IPS-18a (cell line): Measurements from ENCODE around the gene TUT4.

Source experiments
- H3K27ac ChIP-seq: one replicate; pipeline ENCODE4 v1.5.1; 2013; ENCODE audit warnings: low read length
- H3K27me3 ChIP-seq: one replicate; pipeline ENCODE4 v1.6.1; 2013; ENCODE audit warnings: mild to moderate bottlenecking, low read length; ENCODE audit not compliant: control insufficient read depth, insufficient read depth
- H3K36me3 ChIP-seq: one replicate; pipeline ENCODE4 v1.6.1; 2013; ENCODE audit warnings: low read depth, low read length; ENCODE audit not compliant: control insufficient read depth
- H3K4me1 ChIP-seq: one replicate; pipeline ENCODE4 v1.6.1; 2013; ENCODE audit warnings: low read depth, low read length; ENCODE audit not compliant: control insufficient read depth
- H3K4me3 ChIP-seq: one replicate; pipeline ENCODE4 v1.5.1; 2013; ENCODE audit warnings: low read length
- H3K9ac ChIP-seq: one replicate; pipeline ENCODE4 v1.6.1; 2013; ENCODE audit warnings: mild to moderate bottlenecking, low read length, moderate library complexity
- H3K9me3 ChIP-seq: one replicate; pipeline ENCODE4 v1.6.1; 2013; ENCODE audit warnings: low read depth, low read length; ENCODE audit not compliant: control insufficient read depth

TUT4 gene

DNA sequence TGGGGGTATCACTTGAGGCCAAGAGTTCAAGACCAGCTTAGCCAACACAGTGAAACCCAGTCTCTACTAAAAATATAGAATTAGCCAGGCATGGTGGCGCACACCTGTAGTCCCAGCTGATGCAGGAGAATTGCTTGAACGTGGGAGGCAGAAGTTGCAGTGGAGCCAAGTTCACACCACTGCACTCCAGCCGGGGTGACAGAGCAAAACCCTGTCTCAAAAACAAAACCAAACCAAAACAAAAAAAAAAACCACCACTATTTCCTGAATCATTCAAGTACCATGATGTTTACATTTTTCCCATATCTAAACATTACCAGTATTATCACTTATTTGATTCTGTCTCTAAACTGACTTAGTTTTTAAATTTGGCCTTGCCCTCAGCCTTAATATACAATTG, 29.5 kb downstream of the TUT4 start:
- Histone ChIP-seq H3K36me3 (peaks cover 15% of the 10 kb centered on the region), H3K4me1 (no peaks in the 10 kb centered on the region), H3K27me3 (no peaks in the 10 kb centered on the region), H3K9ac (no peak overlapping the region), H3K4me3 (no peak overlapping the region), H3K9me3 (no peaks in the 10 kb centered on the region), H3K27ac (no peak overlapping the region)

DNA sequence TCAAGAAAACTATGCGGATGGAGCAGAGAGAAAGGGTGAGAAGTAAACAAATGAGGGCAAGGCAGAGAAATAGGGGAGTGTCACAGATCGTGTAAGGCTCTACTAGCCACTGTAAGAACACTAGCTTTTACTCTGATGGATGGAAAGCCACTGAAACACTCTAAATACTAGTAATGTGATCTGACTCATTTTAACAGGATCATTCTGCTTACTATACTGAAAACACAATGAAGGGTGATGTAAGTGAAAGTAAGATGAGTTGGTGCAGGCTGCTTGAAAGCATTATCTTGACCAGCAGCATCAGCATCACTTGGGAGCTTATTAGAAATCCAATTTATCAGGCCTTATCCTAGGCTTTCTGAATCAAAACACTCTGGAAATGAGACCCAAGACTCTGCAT, 32.7 kb downstream of the TUT4 start:
- Histone ChIP-seq H3K27me3 (no peaks in the 10 kb centered on the region), H3K4me3 (no peak overlapping the region), H3K9ac (no peak overlapping the region), H3K36me3 (peaks cover 9% of the 10 kb centered on the region), H3K4me1 (no peaks in the 10 kb centered on the region), H3K9me3 (no peaks in the 10 kb centered on the region), H3K27ac (no peak overlapping the region)

DNA sequence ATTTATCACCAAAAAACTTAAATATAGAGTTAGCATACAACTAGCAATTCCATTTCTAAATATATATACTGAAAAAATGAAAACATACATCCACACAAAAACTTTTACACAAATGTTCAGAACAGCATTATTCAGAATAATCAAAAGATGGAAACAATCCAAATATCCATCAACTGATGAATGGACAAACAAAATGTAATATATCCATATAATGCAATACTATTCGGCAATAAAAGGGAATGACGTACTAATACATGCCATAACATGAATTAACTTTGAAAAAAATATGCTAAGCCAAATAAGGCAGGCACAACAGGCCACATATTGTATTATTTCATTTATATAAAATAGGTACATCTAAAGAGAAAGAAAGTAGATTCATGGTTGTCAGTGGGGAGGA, 33.9 kb downstream of the TUT4 start:
- peaks cover 6% of the 10 kb centered on the region for H3K36me3 ChIP-seq
- no peaks in the 10 kb centered on the region for H3K27me3 ChIP-seq
- H3K9ac ChIP-seq, result no peak overlapping the region
- H3K4me1 ChIP-seq, result no peaks in the 10 kb centered on the region
- no peaks in the 10 kb centered on the region for H3K9me3 ChIP-seq
- no peak overlapping the region for H3K4me3 ChIP-seq
- no peak overlapping the region for H3K27ac ChIP-seq

DNA sequence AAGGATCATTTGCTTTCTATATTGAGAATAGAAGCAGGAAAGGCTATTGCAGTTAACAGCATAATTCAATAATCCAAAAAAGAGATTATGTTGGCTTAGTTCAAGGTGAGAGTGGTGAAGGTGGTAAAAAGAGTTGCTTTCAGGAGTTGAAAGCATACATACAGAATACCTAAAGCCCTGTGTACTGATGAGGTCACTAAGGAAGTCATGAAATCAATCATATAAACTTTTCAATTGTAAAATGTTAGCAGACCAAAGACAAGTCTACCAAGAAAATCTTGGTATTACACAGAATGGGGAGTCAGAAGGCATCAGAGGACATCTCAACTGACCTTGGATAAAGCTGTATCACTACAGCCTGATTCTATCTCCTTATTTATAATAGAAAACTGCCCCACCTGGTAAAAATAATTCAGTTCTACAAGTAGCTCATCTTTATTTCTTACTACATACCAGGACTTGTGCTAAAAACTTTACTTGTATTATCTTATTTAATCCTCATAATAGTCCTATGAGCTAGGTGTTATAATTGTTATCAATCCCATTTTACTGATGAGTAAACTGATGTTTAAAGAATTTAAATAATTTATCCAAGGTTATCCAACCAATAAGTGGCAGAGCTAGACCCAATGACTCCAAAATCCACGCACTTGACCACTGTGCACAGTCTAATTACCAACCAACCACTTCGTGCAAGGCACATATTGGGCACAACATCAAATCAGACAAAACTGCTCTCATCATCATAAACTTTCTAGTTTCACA, 40.9 kb downstream of the TUT4 start:
- peaks cover 9% of the 10 kb centered on the region for H3K36me3 ChIP-seq

DNA sequence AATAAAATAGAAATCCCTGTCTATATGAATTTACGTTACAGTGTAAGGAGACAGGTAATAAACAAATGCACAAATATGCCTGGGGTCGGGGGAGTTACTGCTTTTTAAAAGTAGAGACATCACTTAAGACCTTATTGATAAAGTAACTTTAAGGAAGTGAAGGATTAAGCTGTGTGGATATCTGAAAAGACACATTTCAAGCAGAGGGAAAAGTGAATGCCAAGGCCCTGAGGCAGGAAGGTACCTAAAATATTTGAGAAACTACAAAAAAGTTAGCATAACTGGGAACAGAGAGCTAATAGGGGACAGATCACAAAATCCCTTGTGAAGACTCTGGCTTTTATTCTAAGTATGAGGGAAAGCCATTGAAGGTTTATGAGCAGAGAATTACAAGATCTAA, 41.5 kb downstream of the TUT4 start:
- H3K9ac ChIP-seq, result no peak overlapping the region
- no peak overlapping the region for H3K27ac ChIP-seq
- H3K4me1 ChIP-seq, result no peaks in the 10 kb centered on the region
- H3K27me3 ChIP-seq, result no peaks in the 10 kb centered on the region
- H3K9me3 ChIP-seq, result no peaks in the 10 kb centered on the region
- peaks cover 9% of the 10 kb centered on the region for H3K36me3 ChIP-seq
- H3K4me3 ChIP-seq, result no peak overlapping the region

More for the DNA sequence above, 40.9 kb downstream of the TUT4 start:
- no peaks in the 10 kb centered on the region for H3K4me1 ChIP-seq
- H3K9me3 ChIP-seq, result no peaks in the 10 kb centered on the region
- H3K4me3 ChIP-seq, result no peak overlapping the region
- H3K9ac ChIP-seq, result no peak overlapping the region
- H3K27me3 ChIP-seq, result no peaks in the 10 kb centered on the region
- H3K27ac ChIP-seq, result no peak overlapping the region

DNA sequence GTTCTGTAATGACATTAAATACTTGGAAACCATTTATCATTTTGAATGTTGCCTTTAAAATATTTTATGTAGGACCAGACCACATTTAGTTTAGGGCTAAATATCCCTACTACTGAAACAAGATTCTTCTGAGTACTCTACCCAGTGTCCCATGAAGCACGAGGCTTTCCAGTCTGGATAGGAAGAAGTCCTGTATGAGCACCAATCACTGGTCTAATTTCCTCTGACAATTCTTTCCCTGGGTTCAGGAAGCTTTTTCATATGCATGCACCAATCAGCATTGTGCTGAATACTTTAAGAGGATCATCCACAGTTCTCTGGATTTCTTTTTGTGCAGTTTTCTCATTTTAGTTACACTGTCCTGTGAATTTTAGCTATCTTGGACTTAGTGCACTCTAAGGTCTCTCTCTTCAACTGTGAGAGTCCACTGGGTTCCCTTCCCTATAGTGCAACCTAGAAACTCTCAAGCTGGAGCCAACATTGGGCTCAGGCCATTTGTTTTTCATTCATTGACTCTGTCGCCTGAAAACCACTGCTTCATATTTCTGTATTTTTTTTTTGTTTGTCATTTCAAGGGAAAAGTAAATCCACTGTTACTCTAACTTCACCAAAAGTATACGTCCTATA, 45.9 kb downstream of the TUT4 start:
- Histone ChIP-seq H3K27ac (no peak overlapping the region), H3K9me3 (no peaks in the 10 kb centered on the region), H3K4me3 (no peak overlapping the region), H3K9ac (no peak overlapping the region), H3K4me1 (no peaks in the 10 kb centered on the region), H3K36me3 (peaks cover 6% of the 10 kb centered on the region), H3K27me3 (no peaks in the 10 kb centered on the region)

DNA sequence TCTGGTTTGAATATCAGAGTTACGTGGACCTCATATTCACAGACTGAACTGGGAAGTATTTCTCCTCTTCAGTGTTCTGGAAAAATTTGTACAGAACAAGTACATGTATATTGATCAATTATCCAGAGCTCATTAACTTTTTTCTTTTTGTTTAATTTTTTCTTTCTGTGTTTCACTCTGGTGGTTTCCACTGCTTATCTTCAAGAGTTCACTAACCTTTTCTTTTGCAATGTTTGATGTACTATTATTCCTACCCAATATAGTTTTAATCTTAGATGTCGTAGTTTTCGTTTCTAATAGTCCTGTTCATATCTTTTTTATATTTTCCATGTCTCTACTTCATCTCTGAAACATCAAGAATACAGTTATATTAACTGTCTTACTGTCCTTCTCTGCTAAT, 46.5 kb downstream of the TUT4 start:
- Histone ChIP-seq H3K36me3 (peaks cover 3% of the 10 kb centered on the region), H3K9ac (no peak overlapping the region), H3K9me3 (no peaks in the 10 kb centered on the region), H3K4me3 (no peak overlapping the region), H3K27ac (no peak overlapping the region), H3K27me3 (no peaks in the 10 kb centered on the region), H3K4me1 (no peaks in the 10 kb centered on the region)

DNA sequence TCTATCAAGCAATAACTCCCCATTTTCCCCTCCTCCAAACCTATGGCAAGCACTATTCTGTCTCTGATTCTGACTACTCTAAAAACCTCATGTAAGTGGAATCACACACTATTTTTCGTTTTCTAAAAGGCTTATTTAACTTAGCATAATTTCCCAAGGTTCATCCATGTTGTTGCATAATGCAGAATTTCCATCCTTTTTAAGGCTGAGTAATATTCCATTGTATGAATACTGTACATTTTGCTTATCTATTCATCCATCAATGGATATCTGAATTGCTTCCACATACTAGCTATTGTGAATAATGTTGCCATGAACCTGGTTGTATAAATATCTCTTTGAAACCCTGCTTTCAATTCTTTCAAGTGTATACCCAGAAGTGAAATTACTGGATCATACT, 48.2 kb downstream of the TUT4 start:
- Histone ChIP-seq H3K36me3 (peaks cover 2% of the 10 kb centered on the region), H3K4me3 (no peak overlapping the region), H3K4me1 (no peaks in the 10 kb centered on the region), H3K27ac (no peak overlapping the region), H3K27me3 (no peaks in the 10 kb centered on the region), H3K9me3 (no peaks in the 10 kb centered on the region), H3K9ac (no peak overlapping the region)

DNA sequence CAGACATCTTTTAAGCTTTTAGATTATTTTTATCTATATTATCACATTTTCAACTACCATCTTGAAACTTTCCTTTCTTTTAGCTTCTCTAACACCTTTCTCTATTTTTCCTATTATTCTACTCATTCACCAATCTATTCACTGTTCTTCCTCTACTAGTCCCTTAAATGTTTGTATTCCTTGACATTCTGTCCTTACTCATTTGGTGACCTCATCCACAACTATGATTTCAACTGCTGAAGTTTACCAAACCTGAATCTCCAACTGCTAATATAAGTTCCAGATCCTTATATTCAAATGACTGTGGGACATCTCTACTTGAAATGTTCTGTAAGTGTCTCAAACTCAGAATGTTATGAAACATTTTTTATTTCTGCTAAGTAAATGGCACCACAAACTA, 49.2 kb downstream of the TUT4 start:
- no peak overlapping the region for H3K4me3 ChIP-seq
- no peak overlapping the region for H3K27ac ChIP-seq
- no peak overlapping the region for H3K9ac ChIP-seq
- H3K9me3 ChIP-seq, result no peaks in the 10 kb centered on the region
- peaks cover 2% of the 10 kb centered on the region for H3K36me3 ChIP-seq
- H3K27me3 ChIP-seq, result no peaks in the 10 kb centered on the region
- H3K4me1 ChIP-seq, result no peaks in the 10 kb centered on the region

DNA sequence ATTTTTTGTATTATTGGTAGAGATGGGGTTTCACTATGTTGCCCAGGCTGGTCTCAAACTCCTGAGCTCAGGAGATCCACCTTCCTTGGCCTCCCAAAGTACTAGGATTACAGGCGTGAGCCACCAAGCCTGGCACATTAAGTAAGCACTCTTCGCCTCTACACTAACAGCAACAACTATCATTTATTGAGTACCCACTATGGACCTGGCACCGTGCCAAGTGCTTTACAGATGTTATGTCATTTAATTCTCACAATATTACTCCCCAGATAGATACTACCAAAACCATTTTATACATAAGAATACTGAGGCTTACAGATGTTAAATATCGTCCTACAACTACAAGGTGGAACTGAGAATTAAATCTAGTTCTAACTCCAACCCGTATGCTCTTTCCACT, 50.1 kb downstream of the TUT4 start:
- no peak overlapping the region for H3K27ac ChIP-seq
- peaks cover 2% of the 10 kb centered on the region for H3K36me3 ChIP-seq
- H3K9ac ChIP-seq, result no peak overlapping the region
- no peaks in the 10 kb centered on the region for H3K4me1 ChIP-seq
- H3K4me3 ChIP-seq, result no peak overlapping the region
- no peaks in the 10 kb centered on the region for H3K9me3 ChIP-seq
- no peaks in the 10 kb centered on the region for H3K27me3 ChIP-seq

DNA sequence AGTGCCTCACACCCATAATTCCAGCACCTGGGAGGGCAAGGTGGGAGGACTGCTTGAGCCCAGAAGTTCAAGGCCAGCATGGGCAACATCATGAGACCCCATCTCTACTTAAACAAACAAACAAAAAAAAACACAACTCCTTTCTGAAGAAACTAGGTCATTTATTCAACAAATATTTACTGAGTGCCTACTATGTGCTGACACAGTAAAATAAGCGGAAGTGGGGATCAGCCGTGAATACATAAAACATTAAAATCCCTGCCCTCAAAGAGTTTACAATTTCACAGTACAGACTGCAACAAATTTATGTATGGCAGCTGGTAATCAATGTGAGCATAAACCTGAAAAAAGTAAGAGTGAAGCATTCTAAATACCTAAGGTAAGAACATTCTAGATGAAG, 65.3 kb downstream of the TUT4 start:
- no peaks in the 10 kb centered on the region for H3K4me1 ChIP-seq
- H3K9me3 ChIP-seq, result no peaks in the 10 kb centered on the region
- no peak overlapping the region for H3K27ac ChIP-seq
- peaks cover 7% of the 10 kb centered on the region for H3K36me3 ChIP-seq
- H3K27me3 ChIP-seq, result no peaks in the 10 kb centered on the region
- no peak overlapping the region for H3K9ac ChIP-seq
- H3K4me3 ChIP-seq, result no peak overlapping the region
